Measurements from ENCODE around the gene KRTAP13-4.

Gene KRTAP13-4

GRCh38 chr21:30448514-30448913 is 18.5 kb downstream of the KRTAP13-4 start:
- no peak for DNase-seq (ENCODE audit: extremely low read depth, low read depth)
- TF ChIP-seq, protein P1, sequence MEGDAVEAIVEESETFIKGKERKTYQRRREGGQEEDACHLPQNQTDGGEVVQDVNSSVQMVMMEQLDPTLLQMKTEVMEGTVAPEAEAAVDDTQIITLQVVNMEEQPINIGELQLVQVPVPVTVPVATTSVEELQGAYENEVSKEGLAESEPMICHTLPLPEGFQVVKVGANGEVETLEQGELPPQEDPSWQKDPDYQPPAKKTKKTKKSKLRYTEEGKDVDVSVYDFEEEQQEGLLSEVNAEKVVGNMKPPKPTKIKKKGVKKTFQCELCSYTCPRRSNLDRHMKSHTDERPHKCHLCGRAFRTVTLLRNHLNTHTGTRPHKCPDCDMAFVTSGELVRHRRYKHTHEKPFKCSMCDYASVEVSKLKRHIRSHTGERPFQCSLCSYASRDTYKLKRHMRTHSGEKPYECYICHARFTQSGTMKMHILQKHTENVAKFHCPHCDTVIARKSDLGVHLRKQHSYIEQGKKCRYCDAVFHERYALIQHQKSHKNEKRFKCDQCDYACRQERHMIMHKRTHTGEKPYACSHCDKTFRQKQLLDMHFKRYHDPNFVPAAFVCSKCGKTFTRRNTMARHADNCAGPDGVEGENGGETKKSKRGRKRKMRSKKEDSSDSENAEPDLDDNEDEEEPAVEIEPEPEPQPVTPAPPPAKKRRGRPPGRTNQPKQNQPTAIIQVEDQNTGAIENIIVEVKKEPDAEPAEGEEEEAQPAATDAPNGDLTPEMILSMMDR (IDR thresholded peaks at IDR 0.05; ENCODE audit: low read depth, low read length) = no peak

- DNase-seq (ENCODE audit: extremely low read depth, low read depth) = no peak
- TF ChIP-seq, protein P1 (IDR thresholded peaks at IDR 0.05; ENCODE audit: low read depth, low read length) = no peak
Measured at GRCh38 chr21:30463713-30464112, 33.7 kb downstream of the KRTAP13-4 start.

DNA sequence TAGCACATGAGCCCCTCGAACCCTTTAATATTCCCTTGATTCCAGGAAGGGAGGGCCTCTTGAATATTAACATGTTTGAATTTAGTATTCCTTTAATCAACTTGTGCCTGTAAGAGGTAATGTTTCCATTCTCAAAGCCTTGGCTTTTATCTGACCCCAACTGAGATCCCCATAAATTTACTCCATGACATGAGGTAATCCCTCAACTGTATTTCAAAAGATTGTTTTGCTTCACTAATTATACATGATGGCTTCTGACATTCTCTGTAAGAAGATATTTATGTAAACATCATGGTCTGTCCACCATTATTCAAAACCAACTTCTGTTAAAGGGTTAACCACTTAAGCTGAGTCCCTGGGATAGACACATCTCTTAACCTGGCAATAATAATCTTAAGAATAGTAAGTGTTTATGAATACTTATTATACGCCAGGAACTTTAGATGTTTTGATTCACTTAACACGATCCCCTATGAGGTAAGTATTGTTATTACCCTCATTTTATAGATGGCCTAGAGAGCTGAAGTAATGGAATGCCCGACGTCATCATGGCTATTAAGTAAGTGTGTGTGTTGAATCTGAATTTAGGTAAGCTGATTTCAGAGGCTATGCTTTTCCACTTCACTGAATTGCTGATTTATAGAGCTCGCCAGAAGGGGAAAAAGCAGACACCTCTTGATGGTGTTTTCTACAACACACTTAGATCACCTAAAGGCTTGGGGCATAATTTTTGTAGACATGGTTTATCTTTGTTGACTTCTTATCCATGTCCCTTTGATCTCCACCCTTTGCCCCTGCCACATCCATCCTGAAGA is 39.1 kb downstream of the KRTAP13-4 start:
- DNase-seq (ENCODE audit: extremely low read depth, low read depth) = no peak
- TF ChIP-seq, protein P1 (IDR thresholded peaks at IDR 0.05; ENCODE audit: low read depth, low read length) = no peak

GRCh38 chr21:30478004-30478403 is 48.0 kb downstream of the KRTAP13-4 start:
- no peak for DNase-seq (ENCODE audit: extremely low read depth, low read depth)

GRCh38 chr21:30479259-30479658 is 49.2 kb downstream of the KRTAP13-4 start:
- TF ChIP-seq, protein P1 (IDR thresholded peaks at IDR 0.05; ENCODE audit: low read depth, low read length) = no peak
- DNase-seq (ENCODE audit: extremely low read depth, low read depth) = no peak

More at GRCh38 chr21:30478004-30478403, 48.0 kb downstream of the KRTAP13-4 start:
- TF ChIP-seq, protein P1 (IDR thresholded peaks at IDR 0.05; ENCODE audit: low read depth, low read length) = no peak

GRCh38 chr21:30480145-30480544 is 50.1 kb downstream of the KRTAP13-4 start, which contains the start of gene KRTAP19-1:
Gene KRTAP19-1 (minus strand): TSS chr21:30480367. CDS start chr21:30480317, 50 bp downstream.
- DNase-seq (ENCODE audit: extremely low read depth, low read depth) = no peak
- TF ChIP-seq, protein P1 (IDR thresholded peaks at IDR 0.05; ENCODE audit: low read depth, low read length) = no peak
